Kidney tubule cell (primary cell): Measurements from ENCODE around the gene UBE2J2.

Experiments used
- DNase-seq: peaks from one replicate; pipeline ENCODE4 v3.0.0-alpha.2; 2018; ENCODE audit warnings: low spot score

UBE2J2 gene

GRCh38 chr1:1309251-1310108 is 35.8 kb upstream of the UBE2J2 start:
- peak; percentile 54 for DNase-seq

GRCh38 chr1:1308756-1309250 is 35.1 kb upstream of the UBE2J2 start:
- no peak for DNase-seq

- DNase-seq = peak; percentile 92
Measured at GRCh38 chr1:1307923-1308755, 34.5 kb upstream of the UBE2J2 start, which contains the start of the genes ACAP3 and PUSL1. ACAP3 (minus strand) TSS chr1:1307930; CDS start chr1:1307815, 115 bp downstream. PUSL1 (plus strand) TSS chr1:1308597; CDS start chr1:1308644, 47 bp downstream.

- peak; percentile 45 for DNase-seq
Measured at GRCh38 chr1:1307261-1307922, 33.7 kb upstream of the UBE2J2 start.

GRCh38 chr1:1306661-1307260 is 33.1 kb upstream of the UBE2J2 start:
- DNase-seq = no peak

GRCh38 chr1:1306070-1306660 is 32.5 kb upstream of the UBE2J2 start:
- no peak for DNase-seq

GRCh38 chr1:1305300-1306069 is 31.8 kb upstream of the UBE2J2 start:
- DNase-seq = peak; percentile 72

GRCh38 chr1:1304331-1305299 is 31.0 kb upstream of the UBE2J2 start:
- peak; percentile 71 for DNase-seq

- no peak for DNase-seq
Measured at GRCh38 chr1:1303736-1304135, 30.1 kb upstream of the UBE2J2 start.

GRCh38 chr1:1302951-1303509 is 29.4 kb upstream of the UBE2J2 start:
- no peak for DNase-seq

- no peak for DNase-seq
Measured at GRCh38 chr1:1302006-1302430, 28.4 kb upstream of the UBE2J2 start.

- DNase-seq = no peak
Measured at GRCh38 chr1:1300352-1300739, 26.7 kb upstream of the UBE2J2 start.

- DNase-seq = peak; percentile 16
Measured at GRCh38 chr1:1299686-1300351, 26.2 kb upstream of the UBE2J2 start.

- no peak for DNase-seq
Measured at GRCh38 chr1:1298861-1299685, 25.4 kb upstream of the UBE2J2 start.

- DNase-seq = no peak
Measured at GRCh38 chr1:1297802-1298424, 24.3 kb upstream of the UBE2J2 start.

GRCh38 chr1:1296070-1297061 is 22.7 kb upstream of the UBE2J2 start:
- DNase-seq = no peak
